Right lobe of liver (tissue), 6 donors: ENCODE results near the gene LIMK2. TPM values are rescaled to one million over a fixed set of nuclear protein-coding genes. Genes with fewer than 3 reads are reported as not detected.

Experiments used
- ATAC-seq, 4 donors: fragments of 200-7000 bp; cut with Tn5 transposase; one replicate each; pipeline ENCODE4 v1.9.1; 2020; ENCODE audit warnings: mild to moderate bottlenecking in 4 of 4, moderate library complexity in 4 of 4
- DNase-seq, 3 donors: peaks; one replicate each; pipeline ENCODE4 v3.0.0-alpha.2; 2020
- H3K27ac ChIP-seq, 3 donors: fragments of 200-600 bp; one replicate each; pipeline ENCODE4 v1.8.0; 2022
- H3K27me3 ChIP-seq, 2 donors: fragments of 200-600 bp; one replicate each; pipeline ENCODE4 v1.8.0; 2022
- H3K36me3 ChIP-seq, 4 donors: fragments of 200-600 bp; sonication (generic) in 1 of 4; one replicate each; pipeline versions ENCODE4 v1.5.1 to v1.8.0; 2017 to 2022; ENCODE audit warnings: control low read depth in 1 of 4
- H3K4me1 ChIP-seq, 4 donors: fragments of 200-600 bp; sonication (generic) in 1 of 4; one replicate each; pipeline versions ENCODE4 v1.5.1 to v1.8.0; 2017 to 2022; ENCODE audit warnings: control low read depth in 1 of 4
- H3K4me3 ChIP-seq, 3 donors: fragments of 200-600 bp; one replicate each; pipeline ENCODE4 v1.8.0; 2022
- H3K9me3 ChIP-seq, 4 donors: fragments of 200-600 bp; sonication (generic) in 1 of 4; one replicate each; pipeline versions ENCODE4 v1.5.1 to v1.8.0; 2017 to 2022; ENCODE audit warnings: control low read depth in 1 of 4
- CTCF ChIP-seq, 4 donors: fragments of 200-600 bp in 3 of 4; fragments of 450-650 bp in 1 of 4; IDR thresholded peaks; one replicate each; pipeline versions ENCODE4 v1.5.1 to v1.8.0; 2016 to 2022; ENCODE audit warnings: antibody characterized with exemption in 4 of 4, mild to moderate bottlenecking in 2 of 4
- POLR2A ChIP-seq: fragments of 450-650 bp; IDR thresholded peaks from one replicate; pipeline ENCODE4 v1.6.1; 2017; ENCODE audit warnings: antibody characterized with exemption, mild to moderate bottlenecking
- whole genome bisulfite sequencing: methylation state at CpG from one replicate; pipeline ENCODE4 v1.1.6; 2018; ENCODE audit warnings: low coverage, low lambda C conversion rate; ENCODE audit not compliant: insufficient coverage; ENCODE audit errors: missing lambda C conversion rate; 5-methylcytosine and 5-hydroxymethylcytosine counted together
- intact Hi-C, 2 donors: fragments of 100-400 bp; cut with DNase I; formaldehyde crosslinking; loops; one replicate each; pipeline versions ENCODE4 v1.11.2 to v1.14.1; 2022
- total RNA-seq, 6 experiments: library from RNA; depleted of rRNA in 2 of 6; stranded (reverse); fragments of >200 nt in 2 of 6; fragmentation: NEBNext Ultra II Directional in 3 of 6; extraction: Animal tissue kit (Norgen Biotek cat#: 25700) in 3 of 6; gene quantifications; one replicate each; pipeline versions ENCODE4 v1.1.0 to v1.2.4, GENCODE V29; 2016 to 2023
- donor health status: DM: no; HTN: yes; CAD: no.
- donor health status: DM: no; HTN: no; CAD: no.
- donor health status: DM: no; HTN: no; CAD: no.
- donor health status: DM: no; HTN: yes; CAD: no.
- donor health status: DM: no; HTN: yes; CAD: no.

The LIMK2 gene
- total RNA-seq, 6 experiments from 2014 or later, result 6.3 to 47.9 (median 19.6) TPM

- no peak for TF ChIP-seq CTCF (IDR thresholded peaks at IDR 0.05)
- no peak for TF ChIP-seq POLR2A
- peaks cover 0 to 24% (median 0%) of the 10 kb centered on the region in 4 donors for H3K4me1 ChIP-seq
Measured at GRCh38 chr22:31241200-31241599, 29.1 kb downstream of the LIMK2 start.

GRCh38 chr22:31241936-31242335, 29.8 kb downstream of the LIMK2 start:
- intact Hi-C loops, result no loop called here
- DNase-seq (no peak), ATAC-seq (peak in 1 of 4 donors; percentile 16)
- H3K4me1 ChIP-seq, result peaks cover 0 to 24% (median 0%) of the 10 kb centered on the region in 4 donors
- TF ChIP-seq CTCF (IDR thresholded peaks at IDR 0.05) (no peak), POLR2A (no peak)
- H3K36me3 ChIP-seq, result peaks cover 0 to 2% (median 0%) of the 10 kb centered on the region in 4 donors
- no peak overlapping the region for H3K27ac ChIP-seq
- no peak overlapping the region for H3K4me3 ChIP-seq
- no peaks in the 10 kb centered on the region for H3K27me3 ChIP-seq
- no peaks in the 10 kb centered on the region for H3K9me3 ChIP-seq

More at GRCh38 chr22:31241200-31241599, 29.1 kb downstream of the LIMK2 start:
- Histone ChIP-seq H3K4me3 (no peak overlapping the region), H3K27me3 (no peaks in the 10 kb centered on the region), H3K27ac (no peak overlapping the region), H3K9me3 (no peaks in the 10 kb centered on the region), H3K36me3 (peaks cover 0 to 2% (median 0%) of the 10 kb centered on the region in 4 donors)
- intact Hi-C loops, result no loop called here
- WGBS, result 14% methylated on average over 1 of the region's 1 CpG
- DNase-seq, result no peak
- peak; percentile 61 to 74 (median 65) for ATAC-seq

- TF ChIP-seq POLR2A, result no peak
- no peak for TF ChIP-seq CTCF (IDR thresholded peaks at IDR 0.05)
- DNase-seq, result no peak
- Histone ChIP-seq H3K9me3 (no peaks in the 10 kb centered on the region), H3K4me1 (peaks cover 0 to 24% (median 0%) of the 10 kb centered on the region in 4 donors), H3K4me3 (no peak overlapping the region), H3K27ac (no peak overlapping the region), H3K36me3 (peaks cover 0 to 2% (median 0%) of the 10 kb centered on the region in 4 donors), H3K27me3 (no peaks in the 10 kb centered on the region)
- 82% methylated on average over 4 of the region's 5 CpGs for WGBS
- intact Hi-C loops, result no loop called here
- ATAC-seq, result no peak
Measured at GRCh38 chr22:31243339-31244045, 31.4 kb downstream of the LIMK2 start.

GRCh38 chr22:31244046-31244942, 32.2 kb downstream of the LIMK2 start:
- TF ChIP-seq CTCF (IDR thresholded peaks at IDR 0.05) (no peak), POLR2A (no peak)
- Histone ChIP-seq H3K9me3 (no peaks in the 10 kb centered on the region), H3K36me3 (peaks cover 0 to 2% (median 0%) of the 10 kb centered on the region in 4 donors), H3K27ac (no peak overlapping the region), H3K4me1 (peaks cover 0 to 24% (median 0%) of the 10 kb centered on the region in 4 donors), H3K4me3 (no peak overlapping the region), H3K27me3 (no peaks in the 10 kb centered on the region)
- DNase-seq (no peak), ATAC-seq (no peak)
- WGBS, result 71% methylated on average over 5 of the region's 9 CpGs
- intact Hi-C loops, result no loop called here
